ENCODE data around the gene PLEKHM3. TPM values are rescaled to one million over a fixed set of nuclear protein-coding genes. Genes with fewer than 3 reads are reported as not detected.

Gene PLEKHM3
- total RNA-seq, 4 donors from 2014 or later, result 19.1 to 26.5 (median 24.0) TPM

DNA sequence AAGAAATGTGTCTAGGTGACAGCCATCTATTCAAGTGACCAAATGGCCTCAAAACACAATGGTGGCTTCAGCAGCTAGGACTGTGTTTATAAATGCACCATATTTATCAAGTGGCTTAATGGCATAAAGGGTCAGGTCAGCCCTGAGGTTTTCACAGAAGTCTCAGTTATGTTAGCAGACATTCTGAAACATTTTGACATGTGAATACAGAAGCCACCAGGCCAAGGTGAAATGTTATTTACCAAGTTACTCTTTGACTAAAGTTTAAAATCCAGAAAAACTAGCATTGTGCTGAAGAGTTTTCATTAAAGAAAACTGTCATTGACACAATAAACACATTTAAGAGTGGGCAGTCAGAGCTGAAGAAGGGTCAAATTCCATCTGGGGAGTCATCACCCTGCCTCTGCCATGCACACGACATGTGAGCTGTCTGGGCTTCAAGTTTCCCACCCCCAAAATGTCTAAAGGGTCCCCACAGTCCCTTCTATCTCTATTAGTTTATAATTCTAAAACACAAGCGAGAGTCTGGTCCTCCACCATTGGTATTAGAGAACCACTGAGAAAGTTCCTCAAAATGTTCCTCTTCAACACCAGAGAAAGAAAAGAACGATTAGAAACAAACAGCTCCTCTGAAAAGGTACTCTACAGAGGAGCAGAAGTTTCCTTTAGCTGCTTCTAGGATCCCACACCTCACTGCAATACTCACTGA is 178.1 kb downstream of the PLEKHM3 start:
- no peaks in the 10 kb centered on the region for H3K27me3 ChIP-seq
- intact Hi-C loops (cut with DNase I; ENCODE audit: low total_unique reads) (no loop called here), in situ Hi-C loops (cut with MboI; ENCODE audit: low pct_ligation_motif_present in 1 of 4, low pct_unique_long_range_greater_than_20kb in 1 of 4, low sequenced_read_pairs in 3 of 4) (no loop called here)
- H3K9me3 ChIP-seq, result no peaks in the 10 kb centered on the region
- TF ChIP-seq POLR2AphosphoS5 (IDR thresholded peaks at IDR 0.05) (no peak), POLR2A (IDR thresholded peaks at IDR 0.05) (no peak), EP300 (IDR thresholded peaks at IDR 0.05; ENCODE audit: low read depth) (no peak)
- TF ChIP-seq, protein P1, sequence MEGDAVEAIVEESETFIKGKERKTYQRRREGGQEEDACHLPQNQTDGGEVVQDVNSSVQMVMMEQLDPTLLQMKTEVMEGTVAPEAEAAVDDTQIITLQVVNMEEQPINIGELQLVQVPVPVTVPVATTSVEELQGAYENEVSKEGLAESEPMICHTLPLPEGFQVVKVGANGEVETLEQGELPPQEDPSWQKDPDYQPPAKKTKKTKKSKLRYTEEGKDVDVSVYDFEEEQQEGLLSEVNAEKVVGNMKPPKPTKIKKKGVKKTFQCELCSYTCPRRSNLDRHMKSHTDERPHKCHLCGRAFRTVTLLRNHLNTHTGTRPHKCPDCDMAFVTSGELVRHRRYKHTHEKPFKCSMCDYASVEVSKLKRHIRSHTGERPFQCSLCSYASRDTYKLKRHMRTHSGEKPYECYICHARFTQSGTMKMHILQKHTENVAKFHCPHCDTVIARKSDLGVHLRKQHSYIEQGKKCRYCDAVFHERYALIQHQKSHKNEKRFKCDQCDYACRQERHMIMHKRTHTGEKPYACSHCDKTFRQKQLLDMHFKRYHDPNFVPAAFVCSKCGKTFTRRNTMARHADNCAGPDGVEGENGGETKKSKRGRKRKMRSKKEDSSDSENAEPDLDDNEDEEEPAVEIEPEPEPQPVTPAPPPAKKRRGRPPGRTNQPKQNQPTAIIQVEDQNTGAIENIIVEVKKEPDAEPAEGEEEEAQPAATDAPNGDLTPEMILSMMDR (IDR thresholded peaks at IDR 0.05), result no peak
- no peak overlapping the region for H3K4me3 ChIP-seq
- H3K36me3 ChIP-seq, result no peaks in the 10 kb centered on the region
- H3K27ac ChIP-seq, result peak overlapping the region; percentile 75 to 84 (median 83)
- 20 to 60% methylated on average over 1 to 3 of the region's 3 CpGs for WGBS, 2 donors (ENCODE audit: low coverage in 1 of 2)
- H3K4me1 ChIP-seq, result peaks cover 0 to 52% (median 42%) of the 10 kb centered on the region in 4 donors
- no peak for DNase-seq

DNA sequence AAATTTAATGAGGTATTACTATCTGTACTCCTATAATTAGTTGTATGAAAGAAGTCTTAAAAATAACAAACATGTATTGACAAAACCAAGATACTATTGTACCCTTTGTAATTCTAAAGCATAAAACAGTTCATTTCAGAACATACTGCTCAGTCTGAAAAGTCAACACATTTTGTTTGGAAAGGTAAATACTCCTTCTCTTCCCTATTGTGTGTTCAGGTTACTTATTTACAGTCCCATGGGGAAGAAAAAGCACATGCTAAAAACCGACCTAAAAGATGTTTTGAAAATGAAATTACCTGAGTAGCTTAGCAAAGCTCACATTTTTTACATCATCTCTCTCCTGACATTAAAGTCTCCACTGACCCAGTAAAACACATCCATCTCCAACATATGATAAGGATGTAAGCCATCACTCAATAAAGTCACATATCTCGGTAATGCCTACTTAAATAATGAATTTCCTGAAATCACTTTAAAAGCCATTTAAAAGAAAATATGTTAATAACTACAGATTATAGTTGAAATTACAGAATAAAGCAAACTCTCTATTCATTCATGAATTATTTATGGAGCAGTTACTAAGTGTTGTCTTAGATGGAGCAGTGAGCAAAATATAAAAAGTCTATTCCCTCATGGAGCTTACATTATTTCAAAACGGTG is 180.0 kb downstream of the PLEKHM3 start:
- Histone ChIP-seq H3K27ac (peak overlapping the region; percentile 75 to 84 (median 83)), H3K4me3 (no peak overlapping the region), H3K4me1 (peaks cover 0 to 52% (median 45%) of the 10 kb centered on the region in 4 donors), H3K9me3 (no peaks in the 10 kb centered on the region), H3K27me3 (no peaks in the 10 kb centered on the region), H3K36me3 (no peaks in the 10 kb centered on the region)
- TF ChIP-seq POLR2AphosphoS5 (IDR thresholded peaks at IDR 0.05), result peak in 1 of 3 donors; percentile 15
- TF ChIP-seq POLR2A (IDR thresholded peaks at IDR 0.05), result no peak
- TF ChIP-seq EP300 (IDR thresholded peaks at IDR 0.05; ENCODE audit: low read depth), result no peak
- TF ChIP-seq, protein P1 (IDR thresholded peaks at IDR 0.05), result no peak
- DNase-seq, result no peak
- WGBS, 2 donors (ENCODE audit: low coverage in 1 of 2), result 39 to 59% methylated on average over 3 of the region's 3 CpGs
- intact Hi-C loops (cut with DNase I; ENCODE audit: low total_unique reads), result no loop called here
- in situ Hi-C loops (cut with MboI; ENCODE audit: low pct_ligation_motif_present in 1 of 4, low pct_unique_long_range_greater_than_20kb in 1 of 4, low sequenced_read_pairs in 3 of 4), result no loop called here

DNA sequence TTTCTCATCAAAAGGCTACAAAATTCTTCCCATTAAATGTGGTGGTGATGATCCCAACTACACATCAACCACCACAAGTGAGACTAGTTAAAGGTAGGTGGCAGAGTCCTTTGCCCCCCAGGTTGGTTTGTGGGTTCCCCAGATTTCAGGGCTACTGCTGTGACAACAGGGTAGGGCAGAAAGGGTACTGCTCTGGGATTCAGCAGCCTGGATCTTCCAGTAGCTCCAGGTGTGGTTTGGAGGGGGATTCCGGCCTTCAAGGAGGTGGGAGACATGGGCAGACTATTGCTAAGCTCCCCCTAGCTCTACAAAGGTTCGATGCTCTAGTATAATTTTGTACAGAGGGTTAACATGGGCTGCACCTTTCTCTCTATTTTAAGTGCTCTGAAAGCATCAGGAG is 180.7 kb downstream of the PLEKHM3 start:
- peak overlapping the region; percentile 74 to 84 (median 78) for H3K27ac ChIP-seq

DNA sequence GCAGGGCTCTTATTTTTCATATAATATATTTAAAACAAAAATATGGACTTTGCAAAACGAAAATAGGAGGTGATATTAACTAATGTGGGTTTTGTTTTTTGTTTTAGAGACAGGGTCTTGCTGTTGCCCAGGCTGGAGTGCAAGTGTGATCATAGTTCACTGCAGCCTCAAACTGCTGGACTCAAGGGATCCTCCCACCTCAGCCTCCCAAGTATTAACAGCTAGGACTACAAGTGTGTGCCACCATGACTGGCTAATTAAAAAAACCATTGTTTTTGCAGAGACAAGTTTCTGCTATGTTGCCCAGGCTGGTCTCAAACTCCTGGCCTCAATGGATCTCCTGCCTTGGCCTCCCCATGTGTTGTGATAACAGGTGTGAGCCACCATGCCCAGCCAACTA is 185.2 kb downstream of the PLEKHM3 start:
- DNase-seq, result no peak
- in situ Hi-C loops (cut with MboI; ENCODE audit: low pct_ligation_motif_present in 1 of 4, low pct_unique_long_range_greater_than_20kb in 1 of 4, low sequenced_read_pairs in 3 of 4), result no loop called here
- 82 to 88% methylated on average over 1 of the region's 1 CpG for WGBS, 2 donors (ENCODE audit: low coverage in 1 of 2)
- no peaks in the 10 kb centered on the region for H3K36me3 ChIP-seq
- no peaks in the 10 kb centered on the region for H3K27me3 ChIP-seq
- H3K9me3 ChIP-seq, result no peaks in the 10 kb centered on the region
- H3K27ac ChIP-seq, result no peak overlapping the region
- intact Hi-C loops (cut with DNase I; ENCODE audit: low total_unique reads), result no loop called here
- H3K4me1 ChIP-seq, result peaks cover 10 to 22% (median 18%) of the 10 kb centered on the region in 4 donors
- no peak overlapping the region for H3K4me3 ChIP-seq
- TF ChIP-seq POLR2AphosphoS5 (IDR thresholded peaks at IDR 0.05) (no peak), EP300 (IDR thresholded peaks at IDR 0.05; ENCODE audit: low read depth) (no peak), POLR2A (IDR thresholded peaks at IDR 0.05) (no peak)
- TF ChIP-seq, protein P1 (IDR thresholded peaks at IDR 0.05), result no peak

More for the DNA sequence above, 180.7 kb downstream of the PLEKHM3 start:
- intact Hi-C loops (cut with DNase I; ENCODE audit: low total_unique reads) (no loop called here), in situ Hi-C loops (cut with MboI; ENCODE audit: low pct_ligation_motif_present in 1 of 4, low pct_unique_long_range_greater_than_20kb in 1 of 4, low sequenced_read_pairs in 3 of 4) (no loop called here)
- Histone ChIP-seq H3K9me3 (no peaks in the 10 kb centered on the region), H3K27me3 (no peaks in the 10 kb centered on the region), H3K36me3 (no peaks in the 10 kb centered on the region), H3K4me3 (no peak overlapping the region), H3K4me1 (peaks cover 0 to 50% (median 45%) of the 10 kb centered on the region in 4 donors)
- WGBS, 2 donors (ENCODE audit: low coverage in 1 of 2), result 60% methylated on average over 2 of the region's 2 CpGs; no CpG with 5 or more reads in 1 of the 2 donors
- no peak for DNase-seq
- TF ChIP-seq, protein P1 (IDR thresholded peaks at IDR 0.05), result no peak
- TF ChIP-seq EP300 (IDR thresholded peaks at IDR 0.05; ENCODE audit: low read depth) (no peak), POLR2AphosphoS5 (IDR thresholded peaks at IDR 0.05) (no peak), POLR2A (IDR thresholded peaks at IDR 0.05) (no peak)

Measured in transverse colon (tissue), 4 donors.